H1 (cell line): ENCODE measurements around the gene DNAJC17. TPM values are rescaled to one million over a fixed set of nuclear protein-coding genes. Genes with fewer than 3 reads are reported as not detected.

Experiments
- SAP30 ChIP-seq: fragments of 300-600 bp; sonication (generic); IDR thresholded peaks from 2 replicates; pipeline ENCODE4 v1.7.1; 2012; ENCODE audit warnings: low read length, moderate library complexity, mild to moderate bottlenecking, inconsistent platforms; ENCODE audit not compliant: insufficient read depth, insufficient replicate concordance
- SP2 ChIP-seq: IDR thresholded peaks from 2 replicates; pipeline ENCODE4 v1.6.1; 2012; ENCODE audit warnings: mild to moderate bottlenecking, low read length, inconsistent platforms
- polyA plus RNA-seq, 7 experiments: library from polyadenylated mRNA; depleted of rRNA in 3 of 7; stranded (reverse) in 5 of 7; unstranded in 2 of 7; fragments of >200 nt in 5 of 7; fragments of 200-250 nt in 2 of 7; gene quantifications; 1 replicate in 5 of 7; 2 replicates in 1 of 7; 4 replicates in 1 of 7; pipeline versions ENCODE4 v1.2.1 to v1.2.3, GENCODE V29; 2011 to 2013; ENCODE audit warnings: missing spikeins in 2 of 7, mixed read lengths in 2 of 7
- total RNA-seq: library from RNA; stranded (reverse); fragmentation: NEBNext Ultra II Directional; extraction: Animal tissue kit (Norgen Biotek cat#: 25700); gene quantifications from 2 replicates; pipeline ENCODE4 v1.2.1, GENCODE V29; 2021

The DNAJC17 gene
- total and polyA plus RNA-seq, 2 of the 8 experiments (the other 6 are each of a cell fraction or from before 2014, with no cell fraction given) = 39.5 to 45.4 TPM

DNA sequence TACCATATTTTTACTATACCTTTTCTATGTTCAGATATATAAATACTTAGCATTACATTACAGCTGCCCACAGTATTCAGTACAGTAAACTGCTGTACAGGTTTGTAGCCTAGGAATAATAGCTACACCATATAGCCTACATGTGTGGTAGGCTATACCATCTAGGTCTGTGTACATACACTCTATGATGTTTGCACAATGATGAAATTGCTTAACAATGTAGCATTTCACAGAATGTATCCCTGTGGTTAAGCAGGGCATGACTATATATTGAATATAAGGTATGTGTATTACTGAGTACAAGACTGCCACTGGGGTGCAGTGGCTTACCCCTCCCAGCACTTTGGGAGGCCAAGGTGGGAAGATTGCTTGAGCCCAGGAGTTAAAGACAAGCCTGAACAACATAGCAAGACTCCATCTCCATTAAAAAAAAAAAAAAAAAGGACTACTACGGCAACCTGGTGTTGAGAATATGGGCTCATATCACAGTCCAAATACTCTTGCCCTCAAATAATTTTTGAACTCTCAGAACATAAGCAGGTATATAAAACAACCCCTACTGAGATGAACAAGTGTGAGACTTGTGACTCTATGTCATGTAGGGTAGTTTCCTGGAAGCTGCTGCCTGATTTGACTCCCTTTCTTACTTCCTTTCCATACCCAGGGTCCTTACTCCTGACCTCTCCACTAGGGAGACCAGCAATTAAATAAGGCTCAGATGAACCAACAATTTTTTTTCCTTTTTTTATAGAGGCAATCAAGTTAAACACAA lies 16.5 kb upstream of the DNAJC17 start (continued):
- TF ChIP-seq SAP30 = no peak
- TF ChIP-seq SP2 = no peak
